H1 (cell line): Measurements from ENCODE around the gene PLXNB2. TPM values are rescaled to one million over a fixed set of nuclear protein-coding genes. Genes with fewer than 3 reads are reported as not detected.

ENCODE experiments used
- CTCF ChIA-PET: fragments of 300-600 bp; sonication (Branson Sonifier 250); formaldehyde crosslinking; loops from one replicate; lab custom pipeline; 2021; ENCODE audit not compliant: partially characterized antibody; lab: Charles Lee
- POLR2A ChIA-PET: fragments of 300-600 bp; sonication (Branson Sonifier 250); formaldehyde crosslinking; loops from one replicate; lab custom pipeline; 2021; ENCODE audit warnings: inconsistent platforms; ENCODE audit not compliant: partially characterized antibody; lab: Charles Lee
- DNase-seq, 2 experiments: peaks; one replicate each; pipeline versions ENCODE4 v3.0.0 to v3.0.0-alpha.2; 2010 to 2022; ENCODE audit warnings: low spot score in 2 of 2, low read depth in 1 of 2, mixed read lengths in 1 of 2
- FAIRE-seq: peaks from 2 replicates; lab custom pipeline; 2011; peaks lifted over from hg19 to GRCh38; lab: Jason Lieb, UNC
- H2AFZ ChIP-seq: 2 replicates; pipeline ENCODE4 v1.8.1; 2012; ENCODE audit warnings: low read length, inconsistent platforms
- H2AK5ac ChIP-seq: 2 replicates; pipeline ENCODE4 v1.6.1; 2013; ENCODE audit warnings: low read depth, low read length
- H2BK120ac ChIP-seq: replicated peaks from 2 replicates; pipeline ENCODE3; 2013; ENCODE audit warnings: low read depth, low read length, inconsistent platforms
- H2BK12ac ChIP-seq: 2 replicates; pipeline ENCODE4 v1.6.1; 2013; ENCODE audit warnings: low read depth, low read length
- H2BK15ac ChIP-seq: 2 replicates; pipeline ENCODE4 v1.6.1; 2013; ENCODE audit warnings: low read length
- H2BK20ac ChIP-seq: 2 replicates; pipeline ENCODE4 v1.6.1; 2013; ENCODE audit warnings: low read length
- H2BK5ac ChIP-seq: 2 replicates; pipeline ENCODE4 v1.6.1; 2013; ENCODE audit warnings: low read depth, low read length
- H3K14ac ChIP-seq: 2 replicates; pipeline ENCODE4 v1.6.1; 2013; ENCODE audit warnings: inconsistent platforms; ENCODE audit not compliant: insufficient read length
- H3K18ac ChIP-seq: 2 replicates; pipeline ENCODE4 v1.6.1; 2013; ENCODE audit warnings: low read length; ENCODE audit errors: extremely low read depth
- H3K23ac ChIP-seq: 2 replicates; pipeline ENCODE4 v1.6.1; 2013; ENCODE audit warnings: inconsistent platforms; ENCODE audit not compliant: insufficient read length
- H3K23me2 ChIP-seq: 2 replicates; pipeline ENCODE4 v1.6.1; 2013; ENCODE audit warnings: low read depth, low read length
- H3K27ac ChIP-seq: 2 replicates; pipeline ENCODE4 v1.6.1; 2011; ENCODE audit warnings: low read depth, low read length, inconsistent platforms
- H3K27me3 ChIP-seq, 4 experiments: replicated peaks in 1 of 4; 1 replicate in 1 of 4; 2 replicates in 3 of 4; pipeline versions ENCODE4 v1.6.1 to v1.8.1; 2011 to 2013; ENCODE audit warnings: low read length in 3 of 4, mild to moderate bottlenecking in 3 of 4, inconsistent platforms in 2 of 4, mixed read lengths in 2 of 4, moderate library complexity in 1 of 4; ENCODE audit not compliant: control insufficient read depth in 3 of 4, insufficient read depth in 3 of 4; ENCODE audit errors: extremely low read depth in 1 of 4
- H3K36me3 ChIP-seq, 4 experiments: 2 replicates each; pipeline versions ENCODE4 v1.6.1 to v1.8.1; 2011 to 2013; ENCODE audit warnings: mild to moderate bottlenecking in 4 of 4, low read length in 3 of 4, moderate library complexity in 2 of 4, control low read depth in 1 of 4, inconsistent platforms in 1 of 4; ENCODE audit not compliant: insufficient read depth in 4 of 4, control insufficient read depth in 2 of 4
- H3K4ac ChIP-seq: replicated peaks from 2 replicates; pipeline ENCODE3; 2013; ENCODE audit warnings: low read length, low read depth, mixed read lengths, inconsistent platforms; ENCODE audit not compliant: insufficient read length
- H3K4me1 ChIP-seq, 4 experiments: replicated peaks in 1 of 4; 1 replicate in 1 of 4; 2 replicates in 3 of 4; pipeline versions ENCODE4 v1.6.1 to v1.8.1; 2011 to 2013; ENCODE audit warnings: low read length in 3 of 4, inconsistent platforms in 2 of 4, mixed read lengths in 1 of 4; ENCODE audit not compliant: insufficient read depth in 4 of 4, control insufficient read depth in 3 of 4
- H3K4me2 ChIP-seq, 2 experiments: 2 replicates each; pipeline versions ENCODE4 v1.6.1 to v1.8.1; 2011 to 2013; ENCODE audit warnings: low read depth in 2 of 2, low read length in 2 of 2, control low read depth in 1 of 2, inconsistent platforms in 1 of 2, mild to moderate bottlenecking in 1 of 2; ENCODE audit not compliant: insufficient read depth in 1 of 2
- H3K4me3 ChIP-seq, 4 experiments: fragments of 200-600, 300-600 bp in 1 of 4; sonication (generic), shearing (Covaris generic), sonication (Bioruptor Twin) in 1 of 4; 2 replicates each; pipeline versions ENCODE4 v1.5.1 to v1.8.1; 2011 to 2016; ENCODE audit warnings: low read length in 4 of 4, low read depth in 3 of 4, control low read depth in 2 of 4, inconsistent platforms in 2 of 4, mild to moderate bottlenecking in 2 of 4, mixed read lengths in 1 of 4, moderate library complexity in 1 of 4; ENCODE audit not compliant: insufficient read depth in 2 of 4; ENCODE audit errors: extremely low read depth in 1 of 4
- H3K56ac ChIP-seq: replicated peaks from 2 replicates; pipeline ENCODE3; 2013; ENCODE audit warnings: low read depth, mild to moderate bottlenecking, mixed read lengths, low read length, inconsistent platforms; ENCODE audit not compliant: insufficient read length
- H3K79me1 ChIP-seq: 2 replicates; pipeline ENCODE4 v1.6.1; 2013; ENCODE audit warnings: low read depth, low read length, control low read depth
- H3K79me2 ChIP-seq, 2 experiments: 2 replicates each; pipeline versions ENCODE4 v1.6.1 to v1.8.1; 2012 to 2013; ENCODE audit warnings: low read length in 2 of 2, mild to moderate bottlenecking in 2 of 2, inconsistent platforms in 1 of 2; ENCODE audit not compliant: insufficient read depth in 2 of 2, control insufficient read depth in 1 of 2
- H3K9ac ChIP-seq, 4 experiments: replicated peaks in 1 of 4; 1 replicate in 1 of 4; 2 replicates in 3 of 4; pipeline versions ENCODE4 v1.6.1 to v1.8.1; 2011 to 2013; ENCODE audit warnings: low read depth in 3 of 4, low read length in 3 of 4, control low read depth in 2 of 4, mild to moderate bottlenecking in 2 of 4, moderate library complexity in 2 of 4, inconsistent platforms in 1 of 4; ENCODE audit errors: extremely low read depth in 1 of 4
- H3K9me3 ChIP-seq, 2 experiments: 2 replicates each; pipeline versions ENCODE4 v1.6.1 to v1.8.1; 2012 to 2013; ENCODE audit warnings: mild to moderate bottlenecking in 2 of 2, moderate library complexity in 2 of 2, control low read depth in 1 of 2, inconsistent platforms in 1 of 2, low read depth in 1 of 2, low read length in 1 of 2, mixed read lengths in 1 of 2; ENCODE audit not compliant: insufficient read depth in 2 of 2
- H4K20me1 ChIP-seq, 2 experiments: replicated peaks in 1 of 2; 2 replicates each; pipeline versions ENCODE3 to v1.8.1; 2011 to 2013; ENCODE audit warnings: inconsistent platforms in 2 of 2, low read length in 2 of 2, mild to moderate bottlenecking in 1 of 2; ENCODE audit not compliant: insufficient read depth in 2 of 2, control insufficient read depth in 1 of 2
- H4K5ac ChIP-seq: 2 replicates; pipeline ENCODE4 v1.6.1; 2013; ENCODE audit warnings: low read length, low read depth, mixed read lengths, inconsistent platforms; ENCODE audit not compliant: insufficient read length
- H4K8ac ChIP-seq: 2 replicates; pipeline ENCODE4 v1.8.0; 2013; ENCODE audit warnings: mild to moderate bottlenecking, moderate library complexity, low read length, inconsistent platforms; ENCODE audit not compliant: insufficient read depth; ENCODE audit errors: extremely low read depth
- H4K91ac ChIP-seq: replicated peaks from 2 replicates; pipeline ENCODE3; 2013; ENCODE audit warnings: low read length, mixed read lengths, inconsistent platforms; ENCODE audit not compliant: insufficient read length
- BACH1 ChIP-seq: IDR thresholded peaks from 2 replicates; pipeline ENCODE4 v1.6.1; 2012; ENCODE audit warnings: low read length, improper control_type of control experiment
- CBX5 ChIP-seq: fragments of 300-800, 300-1000 bp; sonication (generic); IDR thresholded peaks from 2 replicates; pipeline ENCODE4 v1.7.1; 2016; ENCODE audit warnings: antibody characterized with exemption, low read length, low read depth
- FOSL1 ChIP-seq: IDR thresholded peaks from 2 replicates; pipeline ENCODE4 v1.6.1; 2011; ENCODE audit warnings: mild to moderate bottlenecking, low read depth, low read length, moderate library complexity; ENCODE audit not compliant: insufficient read depth
- GTF2F1 ChIP-seq: IDR thresholded peaks from 2 replicates; pipeline ENCODE4 v1.6.1; 2012; ENCODE audit warnings: low read depth, low read length, improper control_type of control experiment, borderline replicate concordance
- RBBP5 ChIP-seq: IDR thresholded peaks from 2 replicates; pipeline ENCODE4 v1.7.1; 2012; ENCODE audit warnings: low read depth, mild to moderate bottlenecking, inconsistent platforms, low read length, moderate library complexity, borderline replicate concordance
- RFX5 ChIP-seq: IDR thresholded peaks from 2 replicates; pipeline ENCODE4 v1.6.1; 2011; ENCODE audit warnings: low read depth, low read length, improper control_type of control experiment, borderline replicate concordance
- SAP30 ChIP-seq: fragments of 300-600 bp; sonication (generic); IDR thresholded peaks from 2 replicates; pipeline ENCODE4 v1.7.1; 2012; ENCODE audit warnings: low read length, moderate library complexity, mild to moderate bottlenecking, inconsistent platforms; ENCODE audit not compliant: insufficient read depth, insufficient replicate concordance
- SP2 ChIP-seq: IDR thresholded peaks from 2 replicates; pipeline ENCODE4 v1.6.1; 2012; ENCODE audit warnings: mild to moderate bottlenecking, low read length, inconsistent platforms
- TCF12 ChIP-seq: IDR thresholded peaks from 2 replicates; pipeline ENCODE4 v1.6.1; 2011; ENCODE audit warnings: low read depth, mild to moderate bottlenecking, low read length
- TEAD4 ChIP-seq: IDR thresholded peaks from 2 replicates; pipeline ENCODE4 v1.6.1; 2012; ENCODE audit warnings: low read depth, low read length, inconsistent platforms, mixed read lengths
- YY1 ChIP-seq: IDR thresholded peaks from 2 replicates; pipeline ENCODE4 v1.6.1; 2011; ENCODE audit warnings: low read depth, mild to moderate bottlenecking, low read length
- ZNF274 ChIP-seq: IDR thresholded peaks from 2 replicates; pipeline ENCODE4 v1.7.0; 2012; ENCODE audit warnings: low read length, borderline replicate concordance; ENCODE audit errors: extremely low read depth
- WGBS, 2 experiments: shearing (Covaris generic) in 1 of 2; methylation state at CpG; one replicate each; pipeline versions ENCODE4 v1.1.6 to v1.1.7; 2013 to 2015; ENCODE audit warnings: low lambda C conversion rate in 2 of 2, mixed read lengths in 2 of 2, inconsistent platforms in 1 of 2, low coverage in 1 of 2, missing lambda C conversion rate in 1 of 2; ENCODE audit not compliant: insufficient replicate concordance in 2 of 2, insufficient coverage in 1 of 2, insufficient read length in 1 of 2; ENCODE audit errors: extremely low coverage in 1 of 2, missing lambda C conversion rate in 1 of 2; 5-methylcytosine and 5-hydroxymethylcytosine counted together
- polyA plus RNA-seq, 7 experiments: library from polyadenylated mRNA; depleted of rRNA in 3 of 7; stranded (reverse) in 5 of 7; unstranded in 2 of 7; fragments of >200 nt in 5 of 7; fragments of 200-250 nt in 2 of 7; gene quantifications; 1 replicate in 5 of 7; 2 replicates in 1 of 7; 4 replicates in 1 of 7; pipeline versions ENCODE4 v1.2.1 to v1.2.3, GENCODE V29; 2011 to 2013; ENCODE audit warnings: missing spikeins in 2 of 7, mixed read lengths in 2 of 7
- total RNA-seq: library from RNA; stranded (reverse); fragmentation: NEBNext Ultra II Directional; extraction: Animal tissue kit (Norgen Biotek cat#: 25700); gene quantifications from 2 replicates; pipeline ENCODE4 v1.2.1, GENCODE V29; 2021

PLXNB2 gene
- total and polyA plus RNA-seq, 2 of the 8 experiments (the other 6 are each of a cell fraction or from before 2014, with no cell fraction given), result 58.3 to 92.8 TPM

GRCh38 chr22:50286701-50287318 is 20.6 kb downstream of the PLXNB2 start:
- TF ChIP-seq GTF2F1, result no peak
- no peak for TF ChIP-seq ZNF274
- no peak for TF ChIP-seq RBBP5
- no peak for TF ChIP-seq FOSL1
- TF ChIP-seq RFX5, result no peak
- TF ChIP-seq BACH1, result no peak
- TF ChIP-seq TCF12, result no peak
- TF ChIP-seq YY1, result no peak
- no peak for TF ChIP-seq TEAD4
- TF ChIP-seq SP2, result no peak
- TF ChIP-seq SAP30, result no peak
- no peak for TF ChIP-seq CBX5
- TF ChIP-seq, all 59 proteins: peak for 0
- H4K20me1 ChIP-seq, result peaks cover 4 to 27% of the 10 kb centered on the region in 2 experiments
- no peak overlapping the region for H3K14ac ChIP-seq
- no peak overlapping the region for H2BK12ac ChIP-seq
- H3K79me1 ChIP-seq, result peaks cover 11% of the 10 kb centered on the region
- H3K27me3 ChIP-seq, result no peaks in the 10 kb centered on the region
- no peak overlapping the region for H2BK20ac ChIP-seq
- no peaks in the 10 kb centered on the region for H3K23me2 ChIP-seq
- no peak for FAIRE-seq
- no peak overlapping the region for H3K9ac ChIP-seq
- no peak overlapping the region for H2BK5ac ChIP-seq
- H3K18ac ChIP-seq, result no peak overlapping the region
- DNase-seq, result no peak
- H2AFZ ChIP-seq, result no peak overlapping the region
- no peak overlapping the region for H2BK15ac ChIP-seq
- no peak overlapping the region for H3K4ac ChIP-seq
- CTCF ChIA-PET, result interaction anchor here (0.6 kb wide), 1 partner anchor 35 kb away, joined by 5 read pairs; no protein-coding TSS in a partner anchor
- H3K9me3 ChIP-seq, result no peaks in the 10 kb centered on the region; a peak in 1 of 4 replicates
- H2AK5ac ChIP-seq, result no peak overlapping the region
- H3K23ac ChIP-seq, result no peak overlapping the region
- H3K79me2 ChIP-seq, result peaks cover 0 to 17% of the 10 kb centered on the region in 2 experiments; a peak in 2 of 4 replicates
- H3K4me3 ChIP-seq, result no peak overlapping the region
- H2BK120ac ChIP-seq, result no peak overlapping the region
- POLR2A ChIA-PET, result interaction anchor here (1.3 kb wide), 1 partner anchor 10 kb away, joined by 3 read pairs; no protein-coding TSS in a partner anchor
- H3K36me3 ChIP-seq, result peaks cover 11 to 68% (median 17%) of the 10 kb centered on the region in 4 experiments
- no peak overlapping the region for H3K27ac ChIP-seq
- WGBS, 2 experiments, result 94% methylated on average over 29 of the region's 40 CpGs; no CpG with 5 or more reads in 1 of the 2 experiments
- H3K4me1 ChIP-seq, result peaks cover 0 to 5% (median 0%) of the 10 kb centered on the region in 4 experiments; a peak in 2 of 7 replicates
- no peak overlapping the region for H3K4me2 ChIP-seq
- no peak overlapping the region for H4K8ac ChIP-seq
- no peak overlapping the region for H4K5ac ChIP-seq
- no peak overlapping the region for H4K91ac ChIP-seq
- H3K56ac ChIP-seq, result no peak overlapping the region
